Measurements from ENCODE around the gene ODAD3. TPM values are rescaled to one million over a fixed set of nuclear protein-coding genes. Genes with fewer than 3 reads are reported as not detected.

ODAD3 gene
- total and polyA plus RNA-seq, 2 of the 13 experiments (the other 11 are each of a cell fraction or from before 2014, with no cell fraction given), result 0.04 to 0.08 TPM

DNA sequence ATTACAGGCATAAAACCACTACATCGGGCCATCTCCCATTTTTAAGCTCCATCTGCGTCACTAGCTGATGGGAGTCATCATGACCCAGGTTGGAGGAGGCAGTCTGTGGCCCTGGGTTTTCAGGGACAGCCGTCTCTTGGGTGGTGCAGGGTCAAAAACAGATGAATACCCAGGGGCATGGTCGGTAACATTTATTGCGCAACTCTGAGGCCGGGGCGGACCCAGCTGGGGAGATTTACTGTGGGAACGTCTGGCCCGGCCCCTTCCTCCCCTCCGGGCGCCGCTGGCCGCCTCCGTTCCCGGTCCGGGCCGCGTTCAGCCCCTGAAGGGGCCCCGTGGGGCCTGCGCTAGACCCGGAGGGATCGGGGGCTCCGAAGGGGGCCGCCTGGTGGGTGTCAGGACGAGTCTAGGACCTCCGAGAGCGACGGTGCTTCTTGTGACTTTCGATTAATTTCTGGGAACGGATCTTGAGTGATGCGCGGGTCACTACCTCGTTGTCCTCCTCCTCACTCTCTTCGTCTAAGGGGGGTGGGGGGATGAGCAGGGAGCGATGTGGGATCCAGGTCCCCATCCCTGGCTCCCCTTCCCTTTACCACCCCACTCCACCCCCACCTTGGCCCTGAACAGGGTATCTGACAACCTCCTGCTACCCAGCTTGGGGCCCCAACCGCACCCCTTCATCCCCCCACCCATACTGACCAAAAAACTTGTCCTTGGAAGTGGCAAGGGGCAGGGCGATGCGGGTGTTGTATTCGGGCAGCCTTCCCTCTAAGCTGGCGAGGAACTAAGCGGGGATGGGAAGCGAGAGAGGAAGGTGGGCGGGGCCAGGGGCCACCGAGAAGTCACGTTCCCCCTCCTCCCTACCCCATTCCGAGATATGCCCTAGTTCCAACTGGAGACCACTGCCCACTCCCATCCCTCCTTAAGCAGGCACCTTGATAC lies 14.2 kb downstream of the ODAD3 start:
- Histone ChIP-seq H3K36me3 (replicated peaks in 1 of 2; ENCODE audit: control insufficient read depth in 1 of 2, insufficient read depth in 2 of 2, low read length in 2 of 2) (no peaks in the 10 kb centered on the region), H3K79me2 (ENCODE audit: insufficient read depth, low read length) (no peaks in the 10 kb centered on the region), H3K4me2 (ENCODE audit: low read depth, low read length) (peak overlapping the region; percentile 79), H3K27ac (ENCODE audit: extremely low read length, insufficient read depth, low read length) (no peak overlapping the region), H3K9ac (ENCODE audit: insufficient read depth, low read depth, low read length) (no peak overlapping the region), H4K20me1 (ENCODE audit: insufficient read depth, low read length) (no peaks in the 10 kb centered on the region), H3K4me3 (replicated peaks in 1 of 3; ENCODE audit: insufficient read depth in 1 of 3, low read depth in 2 of 3, low read length in 3 of 3) (peak overlapping the region; percentile 36 to 69 (median 45)), H3K4me1 (ENCODE audit: insufficient read depth, low read length) (peaks cover 51% of the 10 kb centered on the region), H2AFZ (ENCODE audit: low read length) (no peak overlapping the region), H3K27me3 (ENCODE audit: control insufficient read depth in 1 of 2, insufficient read depth in 2 of 2, low read length in 2 of 2) (peaks cover 3 to 35% of the 10 kb centered on the region in 2 experiments; a peak in 4 of 5 replicates), H3K9me3 (ENCODE audit: low read length) (no peaks in the 10 kb centered on the region)
- BruUV-seq (replicated peaks), result no TSS peak
- CTCF ChIA-PET (ENCODE audit: low intra/inter-chr PET ratio, low total read pairs), result no interaction called here
- ATAC-seq, result no peak
- POLR2A ChIA-PET, result interaction anchor here (0.8 to 3.1 kb wide), 5 partner anchors 14 to 46 kb away, joined by 6 to 15 read pairs (median 9); partner anchors contain the start of genes ODAD3, PRKCSH and SWSAP1
- in situ Hi-C loops (cut with HindIII; ENCODE audit: extremely low pct_ligation_motif_present, low pct_unique_long_range_greater_than_20kb), result loop anchor here (5.0 kb wide), 1 partner anchor 38 kb away; the partner anchor contains the start of gene EPOR
- WGBS (ENCODE audit: low lambda C conversion rate), result 8% methylated on average over 27 of the region's 46 CpGs
- intact Hi-C loops (cut with micrococcal nuclease; ENCODE audit: unreplicated experiment), result loop anchor here (5.0 kb wide), 1 partner anchor 38 kb away; the partner anchor contains the start of gene EPOR
- no peak for FAIRE-seq
- no peak for DNase-seq (ENCODE audit: low spot score)
- no peak for TF ChIP-seq HCFC1 (IDR thresholded peaks at IDR 0.05; ENCODE audit: low read depth, low read length)
- TF ChIP-seq SMC3 (IDR thresholded peaks at IDR 0.05; ENCODE audit: low read length), result peak; percentile 4; the same call in 1 of the 2 replicates
- TF ChIP-seq EHMT2 (IDR thresholded peaks at IDR 0.05; ENCODE audit: borderline replicate concordance, low read depth, low read length), result no peak
- TF ChIP-seq ZKSCAN8 (CRISPR knock-in tag; IDR thresholded peaks at IDR 0.05; ENCODE audit: borderline replicate concordance), result no peak
- TF ChIP-seq SAP130 (CRISPR knock-in tag; IDR thresholded peaks at IDR 0.05; ENCODE audit: low read depth), result 0 out of 2 replicates have a peak, but pooled peaks have one; percentile 37
- 0 out of 2 replicates have a peak, but pooled peaks have one; percentile 12 for TF ChIP-seq KDM2A (CRISPR knock-in tag; IDR thresholded peaks at IDR 0.05; ENCODE audit: borderline replicate concordance, low read depth)
- TF ChIP-seq POLR2A (IDR thresholded peaks at IDR 0.05; ENCODE audit: insufficient read depth in 1 of 2, low read depth in 2 of 2, low read length in 2 of 2), result no peak
- no peak for TF ChIP-seq GPBP1L1 (CRISPR knock-in tag; IDR thresholded peaks at IDR 0.05)
- TF ChIP-seq, protein P1, sequence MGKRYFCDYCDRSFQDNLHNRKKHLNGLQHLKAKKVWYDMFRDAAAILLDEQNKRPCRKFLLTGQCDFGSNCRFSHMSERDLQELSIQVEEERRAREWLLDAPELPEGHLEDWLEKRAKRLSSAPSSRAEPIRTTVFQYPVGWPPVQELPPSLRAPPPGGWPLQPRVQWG (CRISPR knock-in tag; IDR thresholded peaks at IDR 0.05; ENCODE audit: borderline replicate concordance, low read depth), result no peak
- TF ChIP-seq PREB (CRISPR knock-in tag; IDR thresholded peaks at IDR 0.05), result no peak
- TF ChIP-seq HOXA5 (CRISPR knock-in tag; IDR thresholded peaks at IDR 0.05), result no peak
- TF ChIP-seq CEBPB (IDR thresholded peaks at IDR 0.05; ENCODE audit: borderline replicate concordance, low read depth, low read length), result peak; percentile 96
- no peak for TF ChIP-seq DNMT1 (CRISPR knock-in tag; IDR thresholded peaks at IDR 0.05)
- no peak for TF ChIP-seq TBL1XR1 (IDR thresholded peaks at IDR 0.05; ENCODE audit: borderline replicate concordance, low read length, partially characterized antibody)
- TF ChIP-seq GATAD2A (CRISPR knock-in tag; IDR thresholded peaks at IDR 0.05), result peak; percentile 41; the same call in 1 of the 2 replicates
- TF ChIP-seq NBN (conservative IDR thresholded peaks at IDR 0.05), result no peak
- TF ChIP-seq ARNT2 (CRISPR knock-in tag; IDR thresholded peaks at IDR 0.05; ENCODE audit: low read depth), result no peak
- TF ChIP-seq MLX (CRISPR knock-in tag; IDR thresholded peaks at IDR 0.05), result no peak
- no peak for TF ChIP-seq ZMYM4 (CRISPR knock-in tag; IDR thresholded peaks at IDR 0.05)
